BJ (cell line): ENCODE measurements around the gene DMBT1. TPM values are rescaled to one million over a fixed set of nuclear protein-coding genes. Genes with fewer than 3 reads are reported as not detected.
"Not testable (repeated sequence)": the region's sequence is repeated elsewhere in the genome, so short reads cannot be mapped to it uniquely, and the experiment has no call there.

Experiments used
- CTCF ChIA-PET: fragments of 350-600 bp; formaldehyde crosslinking; extraction: SDS; loops from one replicate; lab custom pipeline; 2021; ENCODE audit warnings: antibody characterized with exemption, inconsistent platforms; lab: Yijun Ruan, JAX
- POLR2A ChIA-PET: fragments of 300-600 bp; sonication (Branson Sonifier 250); formaldehyde crosslinking; extraction: SDS; loops from one replicate; lab custom pipeline; 2021; ENCODE audit warnings: antibody characterized with exemption; lab: Charles Lee
- DNase-seq: peaks from one replicate; pipeline ENCODE4 v3.0.0-alpha.2; 2011; ENCODE audit warnings: low read depth
- H3K27me3 ChIP-seq: 2 replicates; pipeline ENCODE4 v1.6.0; 2011; ENCODE audit warnings: low read length; ENCODE audit not compliant: control insufficient read depth, insufficient read depth
- H3K36me3 ChIP-seq: 2 replicates; pipeline ENCODE4 v1.5.1; 2011; ENCODE audit warnings: low read length; ENCODE audit not compliant: control insufficient read depth, insufficient read depth
- H3K4me3 ChIP-seq: 2 replicates; pipeline ENCODE4 v1.5.1; 2011; ENCODE audit warnings: low read depth, mild to moderate bottlenecking, control low read depth, low read length
- CTCF ChIP-seq: IDR thresholded peaks from 2 replicates; pipeline ENCODE4 v1.5.1; 2011; ENCODE audit warnings: low read depth, mild to moderate bottlenecking, control low read depth, inconsistent platforms, low read length, moderate library complexity; ENCODE audit not compliant: insufficient read depth
- polyA plus RNA-seq: library from polyadenylated mRNA; depleted of rRNA; stranded (reverse); fragments of >200 nt; gene quantifications from 2 replicates; pipeline ENCODE4 v1.2.3, GENCODE V29; 2011

Gene DMBT1
- polyA plus RNA-seq, 1 experiment = 0.01 TPM

- no peak for DNase-seq
- ChIA-PET CTCF (no interaction called here), POLR2A (no interaction called here)
- no peaks in the 10 kb centered on the region for H3K27me3 ChIP-seq
- TF ChIP-seq CTCF = no peak
- H3K4me3 ChIP-seq = no peak overlapping the region
- H3K36me3 ChIP-seq = no peaks in the 10 kb centered on the region
Observed at GRCh38 chr10:122570920-122571319, 10.4 kb downstream of the DMBT1 start.

- Histone ChIP-seq H3K27me3 (no peaks in the 10 kb centered on the region), H3K36me3 (no peaks in the 10 kb centered on the region), H3K4me3 (no peak overlapping the region)
- TF ChIP-seq CTCF = no peak
- no peak for DNase-seq
- ChIA-PET CTCF (no interaction called here), POLR2A (no interaction called here)
Observed at GRCh38 chr10:122571892-122572291, 11.3 kb downstream of the DMBT1 start.

- no peak for TF ChIP-seq CTCF
- Histone ChIP-seq H3K36me3 (no peaks in the 10 kb centered on the region), H3K4me3 (no peak overlapping the region), H3K27me3 (no peaks in the 10 kb centered on the region)
- CTCF ChIA-PET = interaction anchor here (2.5 kb wide), 1 partner anchor 10 kb away, joined by 13 read pairs; no protein-coding TSS in a partner anchor
- POLR2A ChIA-PET = no interaction called here
- no peak for DNase-seq
Observed at GRCh38 chr10:122575776-122576175, 15.2 kb downstream of the DMBT1 start.

GRCh38 chr10:122576291-122576690 is 15.7 kb downstream of the DMBT1 start:
- no peaks in the 10 kb centered on the region for H3K36me3 ChIP-seq
- DNase-seq = no peak
- H3K4me3 ChIP-seq = no peak overlapping the region
- CTCF ChIA-PET = interaction anchor here (1.2 to 2.5 kb wide), 2 partner anchors 11 to 233 kb away, joined by 4 to 13 read pairs; no protein-coding TSS in a partner anchor
- POLR2A ChIA-PET = no interaction called here
- no peak for TF ChIP-seq CTCF
- H3K27me3 ChIP-seq = no peaks in the 10 kb centered on the region

- no peak for DNase-seq
- ChIA-PET CTCF (interaction anchor here (1.2 to 2.5 kb wide), 2 partner anchors 12 to 234 kb away, joined by 4 to 13 read pairs; no protein-coding TSS in a partner anchor), POLR2A (no interaction called here)
- Histone ChIP-seq H3K4me3 (no peak overlapping the region), H3K27me3 (no peaks in the 10 kb centered on the region), H3K36me3 (no peaks in the 10 kb centered on the region)
- TF ChIP-seq CTCF = no peak
Observed at GRCh38 chr10:122577311-122577885, 16.8 kb downstream of the DMBT1 start.

- not testable (repeated sequence) for DNase-seq
- CTCF ChIA-PET = interaction anchor here (0.6 kb wide), 1 partner anchor 277 kb away, joined by 3 read pairs; no protein-coding TSS in a partner anchor
Observed at GRCh38 chr10:122586070-122586469, 25.5 kb downstream of the DMBT1 start.

More at GRCh38 chr10:122586070-122586469, 25.5 kb downstream of the DMBT1 start:
- POLR2A ChIA-PET, H3K27me3 ChIP-seq, H3K4me3 ChIP-seq, H3K36me3 ChIP-seq: not testable (repeated sequence)
